GM12878 (cell line): ENCODE results near the gene CHRM4. TPM values are rescaled to one million over a fixed set of nuclear protein-coding genes. Genes with fewer than 3 reads are reported as not detected.

Source experiments
- ATAC-seq: fragments of 200-7000 bp; cut with Tn5 transposase; 3 replicates; pipeline ENCODE4 v1.9.1; 2020; ENCODE audit warnings: mild to moderate bottlenecking, moderate library complexity
- BruUV-seq: library from RNA; stranded (reverse); fragments of 400-500 nt; replicated peaks from 2 replicates; lab custom pipeline; 2021; lab: Mats Ljungman, UMichigan
- CTCF ChIA-PET: fragments of 300-600 bp; sonication (Branson Sonifier 250); formaldehyde crosslinking; extraction: SDS; loops from one replicate; lab custom pipeline; 2021; ENCODE audit warnings: inconsistent platforms; lab: Yijun Ruan, JAX
- POLR2A ChIA-PET: fragments of 350-600 bp; formaldehyde crosslinking; extraction: SDS; loops from one replicate; lab custom pipeline; 2021; ENCODE audit warnings: inconsistent platforms; lab: Charles Lee
- RAD21 ChIA-PET: fragments of 300-600 bp; sonication (Branson Sonifier 250); formaldehyde crosslinking; loops from one replicate; lab custom pipeline; 2023; ENCODE audit warnings: antibody characterized with exemption; ENCODE audit not compliant: unreplicated experiment; lab: Charles Lee
- SMC1A ChIA-PET: fragments of 300-600 bp; sonication (Branson Sonifier 250); formaldehyde crosslinking; loops from one replicate; lab custom pipeline; 2023; ENCODE audit not compliant: unreplicated experiment, uncharacterized antibody; lab: Charles Lee
- DNase-seq: peaks from one replicate; pipeline ENCODE4 v3.0.0-alpha.2; 2011; ENCODE audit warnings: low read depth, low spot score
- FAIRE-seq: peaks from 3 replicates; lab custom pipeline; 2011; peaks lifted over from hg19 to GRCh38; lab: Jason Lieb, UNC
- H2AFZ ChIP-seq: 2 replicates; pipeline ENCODE4 v1.6.0; 2011; ENCODE audit warnings: low read depth, low read length, control low read depth; ENCODE audit not compliant: control insufficient read depth
- H3K27ac ChIP-seq: 2 replicates; pipeline ENCODE4 v1.5.1; 2011; ENCODE audit warnings: control low read depth; ENCODE audit not compliant: control insufficient read depth, insufficient read depth
- H3K27me3 ChIP-seq, 2 experiments: replicated peaks in 1 of 2; 2 replicates each; pipeline versions ENCODE4 v1.6.0 to v1.6.1; 2011; ENCODE audit warnings: low read length in 1 of 2; ENCODE audit not compliant: control insufficient read depth in 2 of 2, insufficient read depth in 2 of 2
- H3K36me3 ChIP-seq, 2 experiments: 2 replicates each; pipeline ENCODE4 v1.5.1; 2011; ENCODE audit warnings: low read length in 1 of 2; ENCODE audit not compliant: control insufficient read depth in 2 of 2, insufficient read depth in 2 of 2
- H3K4me1 ChIP-seq: 2 replicates; pipeline ENCODE4 v1.6.1; 2011; ENCODE audit warnings: mild to moderate bottlenecking, low read length, moderate library complexity, mixed read lengths; ENCODE audit not compliant: control insufficient read depth, insufficient read depth
- H3K4me2 ChIP-seq: 2 replicates; pipeline ENCODE4 v1.6.0; 2011; ENCODE audit warnings: control low read depth; ENCODE audit not compliant: control insufficient read depth, insufficient read depth
- H3K4me3 ChIP-seq: fragments of 200-600 bp; sonication (generic); 2 replicates; pipeline ENCODE4 v1.5.1; 2016
- H3K79me2 ChIP-seq: 2 replicates; pipeline ENCODE4 v1.6.0; 2011; ENCODE audit warnings: low read length; ENCODE audit not compliant: control insufficient read depth, insufficient read depth
- H3K9ac ChIP-seq: 2 replicates; pipeline ENCODE4 v1.8.0; 2011; ENCODE audit warnings: low read length, control low read depth, mixed read lengths; ENCODE audit not compliant: control insufficient read depth, insufficient read depth
- H3K9me3 ChIP-seq: replicated peaks from 3 replicates; pipeline ENCODE4 v1.5.1; 2011; ENCODE audit warnings: mild to moderate bottlenecking, low read length; ENCODE audit not compliant: control insufficient read depth, insufficient read depth
- H4K20me1 ChIP-seq: 2 replicates; pipeline ENCODE4 v1.6.0; 2011; ENCODE audit not compliant: control insufficient read depth, insufficient read depth
- BRCA1 ChIP-seq: IDR thresholded peaks from 2 replicates; pipeline ENCODE4 v1.6.1; 2011; ENCODE audit warnings: low read depth, low read length, improper control_type of control experiment
- CEBPZ ChIP-seq: fragments of 150-350 bp; IDR thresholded peaks from 2 replicates; pipeline ENCODE4 v1.6.1; 2016; ENCODE audit warnings: low read depth, low read length
- CREB1 ChIP-seq: IDR thresholded peaks from 2 replicates; pipeline ENCODE4 v1.6.1; 2012; ENCODE audit warnings: low read depth, mild to moderate bottlenecking, inconsistent platforms
- E4F1 ChIP-seq: fragments of 450-650 bp; IDR thresholded peaks from 2 replicates; pipeline ENCODE4 v1.6.1; 2018; ENCODE audit warnings: borderline replicate concordance, mild to moderate bottlenecking; ENCODE audit not compliant: partially characterized antibody
- NFIC ChIP-seq: IDR thresholded peaks from 2 replicates; pipeline ENCODE4 v1.6.1; 2012; ENCODE audit warnings: low read depth, mild to moderate bottlenecking, inconsistent platforms, low read length, moderate library complexity
- NFXL1 ChIP-seq: fragments of 450-650 bp; IDR thresholded peaks from 2 replicates; pipeline ENCODE4 v1.6.1; 2017; ENCODE audit warnings: antibody characterized with exemption, mild to moderate bottlenecking, borderline replicate concordance
- NFYB ChIP-seq: IDR thresholded peaks from 2 replicates; pipeline ENCODE4 v1.6.1; 2011; ENCODE audit warnings: low read depth, mild to moderate bottlenecking, low read length, improper control_type of control experiment, moderate library complexity; ENCODE audit not compliant: insufficient read depth
- POLR2AphosphoS5 ChIP-seq: IDR thresholded peaks from 2 replicates; pipeline ENCODE4 v1.6.1; 2011; ENCODE audit warnings: mild to moderate bottlenecking, low read length, inconsistent platforms
- SP1 ChIP-seq: IDR thresholded peaks from one replicate; pipeline ENCODE4 v1.6.1; 2011; ENCODE audit warnings: low read depth, low read length
- SREBF2 ChIP-seq: IDR thresholded peaks from 2 replicates; pipeline ENCODE4 v1.6.1; 2012; ENCODE audit warnings: mild to moderate bottlenecking, low read length
- TARDBP ChIP-seq: IDR thresholded peaks from 2 replicates; pipeline ENCODE4 v1.6.1; 2016; ENCODE audit warnings: borderline replicate concordance
- ZNF592 ChIP-seq: fragments of 450-650 bp; IDR thresholded peaks from 2 replicates; pipeline ENCODE4 v1.6.1; 2017; ENCODE audit warnings: mild to moderate bottlenecking, moderate library complexity
- ZZZ3 ChIP-seq: IDR thresholded peaks from 2 replicates; pipeline ENCODE4 v1.6.1; 2011; ENCODE audit warnings: low read depth; ENCODE audit not compliant: control insufficient read depth, insufficient read length
- WGBS: methylation state at CpG from one replicate; pipeline ENCODE4 v1.1.6; 2016; ENCODE audit warnings: low lambda C conversion rate; ENCODE audit not compliant: insufficient replicate concordance, insufficient coverage; ENCODE audit errors: missing lambda C conversion rate; 5-methylcytosine and 5-hydroxymethylcytosine counted together
- in situ Hi-C: fragments of 300-500 bp; cut with MboI; formaldehyde crosslinking; loops from 9 replicates; pipeline ENCODE4 v1.14.3; 2018; ENCODE audit warnings: mixed read lengths
- intact Hi-C: fragments of 100-400 bp; cut with micrococcal nuclease; formaldehyde crosslinking; loops from one replicate; pipeline ENCODE4 v1.14.2; 2022; ENCODE audit not compliant: unreplicated experiment
- polyA plus RNA-seq, 11 experiments: library from polyadenylated mRNA; depleted of rRNA in 4 of 11; unstranded in 6 of 11; stranded (reverse) in 5 of 11; fragments of >200 nt; fragmentation: Nextera tagmentation in 4 of 11; fragmentation: Illumina TruSeq in 1 of 11; extraction: Ambion mirVana in 4 of 11; extraction: Trizol in 1 of 11; gene quantifications; 1 replicate in 1 of 11; 2 replicates in 10 of 11; pipeline versions ENCODE4 v1.2.1 to v1.2.3, GENCODE V29; 2011 to 2016; ENCODE audit warnings: inconsistent platforms in 2 of 11, missing spikeins in 2 of 11, low read depth in 1 of 11
- total RNA-seq, 4 experiments: library from RNA; depleted of rRNA in 3 of 4; stranded (reverse); fragments of >200 nt in 3 of 4; fragmentation: Illumina TruSeq in 1 of 4; extraction: Trizol in 1 of 4; gene quantifications; 2 replicates each; pipeline versions ENCODE4 v1.2.1 to v1.2.3, GENCODE V29; 2013 to 2021

The CHRM4 gene
- total and polyA plus RNA-seq, 10 of the 15 experiments (the other 5 are each of a cell fraction or from before 2014, with no cell fraction given), result 0.12 to 0.23 (median 0.13) TPM; not detected in 7

- intact Hi-C loops (no loop called here), in situ Hi-C loops (no loop called here)
- Histone ChIP-seq H3K27ac (no peak overlapping the region), H3K9ac (0 out of 2 replicates have a peak overlapping the region, but pooled peaks have one; percentile 4), H3K27me3 (no peaks in the 10 kb centered on the region), H3K4me2 (peak overlapping the region; percentile 60; the same call in 1 of the 2 replicates), H3K36me3 (peaks cover 0 to 3% of the 10 kb centered on the region in 2 experiments; a peak in 3 of 4 replicates), H4K20me1 (no peaks in the 10 kb centered on the region), H2AFZ (no peak overlapping the region), H3K79me2 (peaks cover 61% of the 10 kb centered on the region), H3K4me1 (peaks cover 33% of the 10 kb centered on the region), H3K4me3 (no peak overlapping the region), H3K9me3 (no peaks in the 10 kb centered on the region)
- ChIA-PET SMC1A (interaction anchor here (0.6 to 5.3 kb wide), 5 partner anchors 9 to 272 kb away, joined by 3 to 70 read pairs (median 5); no protein-coding TSS in a partner anchor), CTCF (interaction anchor here (0.6 to 19.9 kb wide), 18 partner anchors 9 to 267 kb away, joined by 3 to 423 read pairs (median 5); partner anchors contain the start of genes ATG13 and CHRM4), POLR2A (interaction anchor here (1.2 to 2.9 kb wide), 2 partner anchors 9 to 16 kb away, joined by 3 to 21 read pairs; no protein-coding TSS in a partner anchor), RAD21 (interaction anchor here (0.9 to 4.3 kb wide), 11 partner anchors 10 to 267 kb away, joined by 3 to 24 read pairs (median 4); no protein-coding TSS in a partner anchor)
- BruUV-seq, result no TSS peak
- FAIRE-seq, result no peak
- 87% methylated on average over 5 of the region's 5 CpGs for WGBS
- TF ChIP-seq SP1, result no peak
- TF ChIP-seq ZNF592, result no peak
- TF ChIP-seq TARDBP, result no peak
- TF ChIP-seq CEBPZ, result no peak
- TF ChIP-seq POLR2AphosphoS5, result no peak
- no peak for TF ChIP-seq NFXL1
- TF ChIP-seq BRCA1, result no peak
- no peak for TF ChIP-seq NFIC
- no peak for TF ChIP-seq ZZZ3
- no peak for TF ChIP-seq E4F1
- TF ChIP-seq SREBF2, result no peak
- no peak for TF ChIP-seq NFYB
- TF ChIP-seq CREB1, result no peak
- ATAC-seq, result no peak
- no peak for DNase-seq
Measured at GRCh38 chr11:46351606-46352005, 40.0 kb downstream of the CHRM4 start.
